K562 (cell line): Measurements from ENCODE around the gene SOX21. TPM values are rescaled to one million over a fixed set of nuclear protein-coding genes. Genes with fewer than 3 reads are reported as not detected.

Experiments used
- DPF2 ChIP-seq: fragments of 450-650 bp; IDR thresholded peaks from 2 replicates; pipeline ENCODE4 v1.6.1; 2016
- JUND ChIP-seq, 2 experiments: IDR thresholded peaks; 2 replicates in 1 of 2; 3 replicates in 1 of 2; pipeline ENCODE4 v1.6.1; 2011; ENCODE audit warnings: borderline replicate concordance in 2 of 2, low read depth in 2 of 2, low read length in 2 of 2, improper control_type of control experiment in 1 of 2, missing biosample characterization in 1 of 2, missing genetic modification characterization in 1 of 2, missing genetic modification reagents in 1 of 2
- MTA1 ChIP-seq: fragments of 450-650 bp; IDR thresholded peaks from 2 replicates; pipeline ENCODE4 v1.6.1; 2017; ENCODE audit warnings: borderline replicate concordance
- NBN ChIP-seq: fragments of 450-650 bp; IDR thresholded peaks from 2 replicates; pipeline ENCODE4 v1.6.1; 2016; ENCODE audit warnings: low read depth, mild to moderate bottlenecking
- PRMT5 ChIP-seq: sonication (generic); formaldehyde crosslinking; IDR thresholded peaks from 2 replicates; pipeline ENCODE4 v1.5.0; 2020; ENCODE audit warnings: missing genetic modification reagents
- RBM15 ChIP-seq: fragments of 200-400 bp; formaldehyde crosslinking; IDR thresholded peaks from 2 replicates; pipeline ENCODE4 v1.6.1; 2018; ENCODE audit warnings: mild to moderate bottlenecking, low read length, moderate library complexity; ENCODE audit not compliant: insufficient read depth
- SPI1 ChIP-seq: IDR thresholded peaks from 2 replicates; pipeline ENCODE4 v1.6.1; 2011; ENCODE audit warnings: low read depth, low read length, control low read depth, borderline replicate concordance
- SRSF1 ChIP-seq: fragments of 200-400 bp; formaldehyde crosslinking; IDR thresholded peaks from 2 replicates; pipeline ENCODE4 v1.6.1; 2017; ENCODE audit warnings: mild to moderate bottlenecking, low read depth, low read length, moderate library complexity
- SUPT5H ChIP-seq: fragments of 450-650 bp; IDR thresholded peaks from 2 replicates; pipeline ENCODE4 v1.6.1; 2016
- ZNF3 ChIP-seq: fragments of 250-450 bp; sonication (Bioruptor Pico); IDR thresholded peaks from 2 replicates; pipeline ENCODE4 v1.5.0; 2021; ENCODE audit warnings: mild to moderate bottlenecking, moderate library complexity
- polyA plus RNA-seq, 8 experiments: library from polyadenylated mRNA; depleted of rRNA in 4 of 8; stranded (reverse) in 5 of 8; unstranded in 3 of 8; fragments of >200 nt; fragmentation: Nextera tagmentation in 2 of 8; fragmentation: Illumina TruSeq in 1 of 8; extraction: Ambion mirVana in 2 of 8; extraction: Trizol in 1 of 8; gene quantifications; 2 replicates each; pipeline versions ENCODE4 v1.2.1 to v1.2.3, GENCODE V29; 2011 to 2014; ENCODE audit warnings: inconsistent platforms in 1 of 8, missing spikeins in 1 of 8
- total RNA-seq, 7 experiments: library from RNA; depleted of rRNA in 6 of 7; stranded (reverse); fragments of >200 nt in 6 of 7; fragmentation: Illumina TruSeq in 2 of 7; extraction: Trizol in 2 of 7; gene quantifications; 2 replicates each; pipeline versions ENCODE4 v1.2.1 to v1.2.3, GENCODE V29; 2011 to 2021; ENCODE audit warnings: low replicate concordance in 1 of 7
- TF ChIP-seq, protein P1 (sequence below), 2 experiments: fragments of 450-650 bp; IDR thresholded peaks; 2 replicates each; pipeline ENCODE4 v1.6.1; 2016; ENCODE audit warnings: mild to moderate bottlenecking in 2 of 2, borderline replicate concordance in 1 of 2, low read depth in 1 of 2, moderate library complexity in 1 of 2
- TF ChIP-seq, protein P2 (sequence below): fragments of 450-650 bp; formaldehyde crosslinking; IDR thresholded peaks from 2 replicates; pipeline ENCODE4 v1.4.0; 2020; ENCODE audit warnings: mild to moderate bottlenecking, moderate library complexity
- TF ChIP-seq, protein P3 (sequence below): IDR thresholded peaks from 2 replicates; pipeline ENCODE4 v1.6.1; 2012; ENCODE audit warnings: low read depth, low read length, improper control_type of control experiment, borderline replicate concordance
- TF ChIP-seq, protein P4 (sequence below): fragments of 450-650 bp; formaldehyde crosslinking; IDR thresholded peaks from 2 replicates; pipeline ENCODE4 v1.4.0; 2020; ENCODE audit warnings: mild to moderate bottlenecking, moderate library complexity

SOX21 gene
- total and polyA plus RNA-seq, 9 of the 15 experiments (the other 6 are each of a cell fraction or from before 2014, with no cell fraction given), result 0.07 TPM; not detected in 8

DNA sequence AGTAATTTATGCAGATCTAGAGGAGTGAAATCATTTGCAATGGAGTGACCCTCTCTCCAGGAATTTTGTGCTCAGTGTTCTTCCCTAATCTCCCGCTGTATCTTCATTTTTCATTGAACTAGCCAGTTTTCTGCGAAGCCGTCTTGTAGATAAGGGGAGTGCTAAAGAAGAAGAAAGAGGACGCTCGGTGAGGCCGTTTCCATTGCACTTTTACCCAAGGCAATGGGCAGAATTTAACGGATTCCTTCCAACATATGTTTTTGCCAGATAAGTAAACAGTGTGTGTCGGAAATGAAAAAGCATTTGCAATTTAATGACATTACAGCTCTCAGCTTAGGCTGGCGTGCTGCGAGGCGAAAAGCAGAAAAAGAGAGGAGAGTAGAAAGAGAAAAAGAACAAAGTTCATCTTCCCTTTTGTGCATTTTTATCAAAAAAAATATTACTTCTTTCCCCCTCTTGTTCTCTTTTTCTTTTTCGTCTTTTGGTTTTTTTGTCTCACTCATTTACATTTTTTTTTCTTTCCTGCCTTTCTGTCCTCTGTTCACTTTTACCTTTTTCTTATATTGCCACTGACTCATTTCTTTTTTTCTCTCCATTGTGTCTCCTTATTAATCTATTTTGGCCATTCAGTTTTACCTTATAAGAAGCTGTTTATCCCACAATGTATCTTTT lies 49.9 kb downstream of the SOX21 start (continued):
- TF ChIP-seq, protein P1, sequence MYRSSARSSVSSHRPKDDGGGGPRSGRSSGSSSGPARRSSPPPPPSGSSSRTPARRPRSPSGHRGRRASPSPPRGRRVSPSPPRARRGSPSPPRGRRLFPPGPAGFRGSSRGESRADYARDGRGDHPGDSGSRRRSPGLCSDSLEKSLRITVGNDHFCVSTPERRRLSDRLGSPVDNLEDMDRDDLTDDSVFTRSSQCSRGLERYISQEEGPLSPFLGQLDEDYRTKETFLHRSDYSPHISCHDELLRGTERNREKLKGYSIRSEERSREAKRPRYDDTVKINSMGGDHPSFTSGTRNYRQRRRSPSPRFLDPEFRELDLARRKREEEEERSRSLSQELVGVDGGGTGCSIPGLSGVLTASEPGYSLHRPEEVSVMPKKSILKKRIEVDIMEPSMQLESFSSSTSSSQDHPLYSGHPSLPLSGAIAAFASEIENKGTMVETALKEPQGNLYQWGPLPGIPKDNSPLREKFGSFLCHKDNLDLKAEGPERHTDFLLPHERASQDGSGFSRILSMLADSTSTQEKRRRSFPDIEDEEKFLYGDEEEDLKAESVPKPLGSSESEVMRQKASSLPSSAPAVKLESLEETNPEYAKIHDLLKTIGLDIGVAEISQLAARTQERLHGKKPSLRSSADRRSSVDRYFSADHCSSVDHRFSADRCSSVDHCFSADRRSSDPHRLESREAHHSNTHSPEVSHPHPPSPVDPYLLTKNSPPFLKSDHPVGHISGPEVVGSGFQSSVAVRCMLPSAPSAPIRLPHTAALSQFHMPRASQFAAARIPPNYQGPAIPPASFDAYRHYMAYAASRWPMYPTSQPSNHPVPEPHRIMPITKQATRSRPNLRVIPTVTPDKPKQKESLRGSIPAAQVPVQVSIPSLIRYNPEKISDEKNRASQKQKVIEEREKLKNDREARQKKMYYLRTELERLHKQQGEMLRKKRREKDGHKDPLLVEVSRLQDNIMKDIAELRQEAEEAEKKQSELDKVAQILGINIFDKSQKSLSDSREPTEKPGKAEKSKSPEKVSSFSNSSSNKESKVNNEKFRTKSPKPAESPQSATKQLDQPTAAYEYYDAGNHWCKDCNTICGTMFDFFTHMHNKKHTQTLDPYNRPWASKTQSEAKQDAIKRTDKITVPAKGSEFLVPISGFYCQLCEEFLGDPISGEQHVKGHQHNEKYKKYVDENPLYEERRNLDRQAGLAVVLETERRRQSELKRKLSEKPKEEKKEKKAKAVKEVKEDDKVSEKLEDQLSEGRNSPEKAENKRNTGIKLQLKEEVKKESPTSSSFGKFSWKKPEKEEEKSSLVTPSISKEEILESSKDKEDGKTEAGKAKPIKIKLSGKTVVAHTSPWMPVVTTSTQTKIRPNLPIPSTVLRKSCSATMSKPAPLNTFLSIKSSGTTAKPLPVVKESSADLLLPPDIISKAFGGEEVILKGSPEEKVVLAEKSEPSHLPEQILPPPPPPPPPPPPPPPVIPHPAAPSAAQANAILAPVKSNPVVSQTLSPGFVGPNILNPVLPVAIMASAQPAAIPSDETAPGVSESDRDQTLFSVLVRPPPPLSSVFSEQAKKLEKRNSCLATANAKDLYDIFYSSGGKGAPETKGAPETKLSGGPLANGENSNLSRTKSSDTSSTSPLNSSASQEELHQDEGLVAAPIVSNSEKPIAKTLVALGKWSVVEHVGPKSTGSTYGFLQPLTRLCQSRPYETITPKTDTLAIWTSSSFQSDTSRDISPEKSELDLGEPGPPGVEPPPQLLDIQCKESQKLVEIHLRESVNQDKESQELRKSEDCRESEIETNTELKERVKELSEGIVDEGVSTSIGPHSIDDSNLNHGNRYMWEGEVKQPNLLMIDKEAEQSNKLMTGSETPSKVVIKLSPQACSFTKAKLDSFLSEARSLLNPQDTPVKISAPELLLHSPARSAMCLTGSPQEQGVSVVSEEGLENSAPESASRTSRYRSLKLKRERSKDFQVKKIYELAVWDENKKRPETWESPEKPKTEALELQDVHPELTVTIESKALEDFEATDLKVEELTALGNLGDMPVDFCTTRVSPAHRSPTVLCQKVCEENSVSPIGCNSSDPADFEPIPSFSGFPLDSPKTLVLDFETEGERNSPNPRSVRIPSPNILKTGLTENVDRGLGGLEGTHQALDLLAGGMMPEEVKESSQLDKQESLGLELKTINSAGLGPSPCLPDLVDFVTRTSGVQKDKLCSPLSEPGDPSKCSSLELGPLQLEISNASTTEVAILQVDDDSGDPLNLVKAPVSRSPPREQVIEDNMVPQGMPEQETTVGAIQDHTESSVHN (IDR thresholded peaks at IDR 0.05; ENCODE audit: borderline replicate concordance in 1 of 2, low read depth in 1 of 2), result 0 out of 4 replicates have a peak, but pooled peaks of 1 of the 2 experiments have one; percentile 26
- TF ChIP-seq, protein P2, sequence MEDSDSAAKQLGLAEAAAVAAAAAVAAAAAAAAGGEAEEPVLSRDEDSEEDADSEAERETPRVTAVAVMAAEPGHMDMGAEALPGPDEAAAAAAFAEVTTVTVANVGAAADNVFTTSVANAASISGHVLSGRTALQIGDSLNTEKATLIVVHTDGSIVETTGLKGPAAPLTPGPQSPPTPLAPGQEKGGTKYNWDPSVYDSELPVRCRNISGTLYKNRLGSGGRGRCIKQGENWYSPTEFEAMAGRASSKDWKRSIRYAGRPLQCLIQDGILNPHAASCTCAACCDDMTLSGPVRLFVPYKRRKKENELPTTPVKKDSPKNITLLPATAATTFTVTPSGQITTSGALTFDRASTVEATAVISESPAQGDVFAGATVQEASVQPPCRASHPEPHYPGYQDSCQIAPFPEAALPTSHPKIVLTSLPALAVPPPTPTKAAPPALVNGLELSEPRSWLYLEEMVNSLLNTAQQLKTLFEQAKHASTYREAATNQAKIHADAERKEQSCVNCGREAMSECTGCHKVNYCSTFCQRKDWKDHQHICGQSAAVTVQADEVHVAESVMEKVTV (CRISPR knock-in tag), result no peak
- TF ChIP-seq MTA1, result 0 out of 2 replicates have a peak, but pooled peaks have one; percentile 70
- no peak for TF ChIP-seq PRMT5 (CRISPR knock-in tag)
- TF ChIP-seq NBN, result peak; percentile 84
- no peak for TF ChIP-seq ZNF3 (CRISPR knock-in tag)
- TF ChIP-seq, protein P3, sequence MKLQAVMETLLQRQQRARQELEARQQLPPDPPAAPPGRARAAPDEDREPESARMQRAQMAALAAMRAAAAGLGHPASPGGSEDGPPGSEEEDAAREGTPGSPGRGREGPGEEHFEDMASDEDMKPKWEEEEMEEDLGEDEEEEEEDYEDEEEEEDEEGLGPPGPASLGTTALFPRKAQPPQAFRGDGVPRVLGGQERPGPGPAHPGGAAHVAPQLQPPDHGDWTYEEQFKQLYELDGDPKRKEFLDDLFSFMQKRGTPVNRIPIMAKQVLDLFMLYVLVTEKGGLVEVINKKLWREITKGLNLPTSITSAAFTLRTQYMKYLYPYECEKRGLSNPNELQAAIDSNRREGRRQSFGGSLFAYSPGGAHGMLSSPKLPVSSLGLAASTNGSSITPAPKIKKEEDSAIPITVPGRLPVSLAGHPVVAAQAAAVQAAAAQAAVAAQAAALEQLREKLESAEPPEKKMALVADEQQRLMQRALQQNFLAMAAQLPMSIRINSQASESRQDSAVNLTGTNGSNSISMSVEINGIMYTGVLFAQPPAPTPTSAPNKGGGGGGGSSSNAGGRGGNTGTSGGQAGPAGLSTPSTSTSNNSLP, result peak; percentile 59; the same call in 1 of the 2 replicates
- TF ChIP-seq SUPT5H, result no peak
- no peak for TF ChIP-seq SPI1
- TF ChIP-seq DPF2, result peak; percentile 95
- TF ChIP-seq JUND (IDR thresholded peaks at IDR 0.05; ENCODE audit: borderline replicate concordance, low read depth, low read length), result peak; percentile 54; the same call in 1 of the 2 replicates
- TF ChIP-seq JUND (tag; IDR thresholded peaks at IDR 0.05; ENCODE audit: borderline replicate concordance, low read depth, low read length), result 0 out of 3 replicates have a peak, but pooled peaks have one; percentile 19
- TF ChIP-seq SRSF1, result no peak
- TF ChIP-seq RBM15, result no peak
- TF ChIP-seq, protein P4, sequence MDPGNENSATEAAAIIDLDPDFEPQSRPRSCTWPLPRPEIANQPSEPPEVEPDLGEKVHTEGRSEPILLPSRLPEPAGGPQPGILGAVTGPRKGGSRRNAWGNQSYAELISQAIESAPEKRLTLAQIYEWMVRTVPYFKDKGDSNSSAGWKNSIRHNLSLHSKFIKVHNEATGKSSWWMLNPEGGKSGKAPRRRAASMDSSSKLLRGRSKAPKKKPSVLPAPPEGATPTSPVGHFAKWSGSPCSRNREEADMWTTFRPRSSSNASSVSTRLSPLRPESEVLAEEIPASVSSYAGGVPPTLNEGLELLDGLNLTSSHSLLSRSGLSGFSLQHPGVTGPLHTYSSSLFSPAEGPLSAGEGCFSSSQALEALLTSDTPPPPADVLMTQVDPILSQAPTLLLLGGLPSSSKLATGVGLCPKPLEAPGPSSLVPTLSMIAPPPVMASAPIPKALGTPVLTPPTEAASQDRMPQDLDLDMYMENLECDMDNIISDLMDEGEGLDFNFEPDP (CRISPR knock-in tag), result no peak
